Right forelimb (tissue), 1 donor: ENCODE results near the gene BRPF3.
"Not testable (repeated sequence)": the region's sequence is repeated elsewhere in the genome, so short reads cannot be mapped to it uniquely, and the experiment has no call there.

Source experiments
- DNase-seq: peaks from one replicate; pipeline ENCODE4 v3.0.0-alpha.2; 2018

BRPF3 gene

DNA sequence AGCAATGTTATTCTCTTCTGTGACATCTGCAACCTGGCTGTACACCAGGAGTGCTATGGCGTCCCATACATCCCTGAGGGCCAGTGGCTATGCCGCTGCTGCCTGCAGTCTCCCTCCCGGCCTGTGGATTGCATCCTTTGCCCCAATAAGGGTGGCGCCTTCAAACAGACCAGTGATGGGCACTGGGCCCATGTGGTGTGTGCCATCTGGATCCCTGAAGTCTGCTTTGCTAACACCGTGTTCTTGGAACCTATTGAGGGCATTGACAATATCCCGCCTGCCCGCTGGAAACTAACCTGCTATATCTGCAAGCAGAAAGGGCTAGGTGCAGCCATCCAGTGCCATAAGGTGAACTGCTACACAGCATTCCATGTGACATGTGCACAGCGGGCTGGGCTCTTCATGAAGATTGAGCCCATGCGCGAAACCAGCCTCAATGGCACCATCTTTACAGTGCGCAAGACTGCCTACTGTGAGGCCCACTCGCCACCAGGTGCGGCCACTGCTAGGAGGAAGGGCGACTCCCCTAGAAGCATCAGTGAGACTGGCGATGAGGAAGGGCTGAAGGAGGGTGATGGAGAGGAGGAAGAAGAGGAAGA is 4.6 kb downstream of the BRPF3 start:
- no peak for DNase-seq

DNA sequence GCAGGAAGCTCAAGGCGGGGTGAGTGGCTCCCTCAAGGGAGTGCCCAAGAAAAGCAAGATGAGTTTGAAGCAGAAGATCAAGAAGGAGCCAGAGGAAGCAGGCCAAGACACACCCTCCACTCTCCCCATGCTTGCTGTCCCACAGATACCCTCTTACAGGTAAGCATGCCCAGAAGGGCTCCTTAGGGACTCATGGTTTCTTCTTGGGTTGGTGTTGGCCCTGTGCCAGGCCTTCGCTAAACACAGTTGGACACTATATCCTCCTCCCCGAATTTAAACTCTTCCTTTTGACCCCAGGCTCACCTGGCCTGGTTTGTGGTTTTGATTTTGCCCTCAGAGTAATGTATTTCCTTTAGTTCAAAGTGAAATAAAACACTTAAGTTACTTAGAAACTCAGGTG is 5.1 kb downstream of the BRPF3 start:
- DNase-seq, result no peak

DNA sequence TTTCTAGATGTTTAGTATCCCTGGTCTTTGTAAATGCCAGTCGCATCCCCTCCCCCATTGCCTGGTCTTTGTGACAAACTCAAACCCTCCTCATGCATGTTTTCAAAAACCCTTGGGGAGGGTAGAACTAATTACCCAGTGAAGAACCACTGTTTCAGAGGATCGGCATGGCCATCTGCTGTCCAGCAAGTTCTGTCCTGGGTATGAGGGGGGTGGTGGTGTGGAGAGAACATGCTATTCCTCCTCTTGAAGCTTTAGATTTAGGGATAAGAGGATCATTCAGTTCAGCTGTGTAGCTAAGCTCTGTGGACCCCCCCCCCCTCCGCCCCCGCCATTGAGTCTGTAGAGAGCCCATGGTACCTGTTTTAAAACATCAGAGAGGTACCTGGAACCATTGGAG is 5.6 kb downstream of the BRPF3 start:
- no peak for DNase-seq

DNA sequence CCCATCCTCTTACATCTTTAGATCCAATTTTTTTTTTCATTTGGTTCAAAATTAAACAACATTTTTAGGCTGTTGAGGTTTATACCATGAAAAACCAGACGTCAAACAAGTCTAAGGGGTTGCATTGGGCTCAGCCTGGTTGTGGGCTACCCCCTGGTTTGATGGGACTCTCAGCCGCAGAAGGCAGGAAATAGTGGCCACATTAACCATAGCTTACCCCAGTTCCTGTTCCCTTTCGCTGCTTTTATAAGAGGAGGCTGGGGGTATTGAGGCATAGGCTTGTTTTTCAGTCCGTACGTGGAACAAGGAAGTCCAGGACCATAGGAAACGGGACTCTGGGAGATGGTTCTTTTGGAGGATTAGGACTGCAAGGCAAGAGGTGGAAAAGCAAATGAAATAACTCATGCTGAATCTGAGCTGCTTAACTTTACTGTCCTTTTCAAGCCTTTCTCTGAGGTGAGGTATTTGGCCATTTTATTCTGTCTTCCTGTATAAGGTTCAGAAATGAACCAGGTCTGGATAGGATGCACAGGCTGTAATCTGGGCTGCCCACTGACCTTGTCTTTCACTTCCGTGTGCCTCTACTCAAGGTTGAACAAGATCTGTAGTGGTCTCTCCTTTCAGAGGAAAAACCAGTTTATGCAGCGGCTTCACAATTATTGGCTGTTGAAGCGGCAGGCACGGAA is 7.7 kb downstream of the BRPF3 start:
- no peak for DNase-seq

DNA sequence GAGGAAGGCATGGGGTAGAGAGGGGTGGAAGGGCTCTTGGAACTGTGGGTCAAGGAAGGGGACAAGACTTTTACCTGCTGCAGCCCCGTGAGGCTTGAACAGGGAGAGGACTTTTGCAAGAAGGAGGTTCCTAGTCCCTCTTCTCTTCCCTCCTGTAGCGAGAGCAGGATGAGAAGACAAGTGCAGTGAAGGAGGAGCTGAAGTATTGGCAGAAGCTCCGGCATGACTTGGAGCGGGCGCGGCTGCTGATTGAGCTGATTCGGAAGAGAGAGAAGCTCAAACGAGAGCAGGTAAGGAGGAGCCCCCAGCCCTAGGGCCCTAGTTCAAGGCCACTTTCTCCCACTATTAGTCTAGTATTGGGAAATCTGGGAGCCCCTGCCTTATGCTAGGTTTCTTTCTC is 10.6 kb downstream of the BRPF3 start:
- DNase-seq, result no peak

DNA sequence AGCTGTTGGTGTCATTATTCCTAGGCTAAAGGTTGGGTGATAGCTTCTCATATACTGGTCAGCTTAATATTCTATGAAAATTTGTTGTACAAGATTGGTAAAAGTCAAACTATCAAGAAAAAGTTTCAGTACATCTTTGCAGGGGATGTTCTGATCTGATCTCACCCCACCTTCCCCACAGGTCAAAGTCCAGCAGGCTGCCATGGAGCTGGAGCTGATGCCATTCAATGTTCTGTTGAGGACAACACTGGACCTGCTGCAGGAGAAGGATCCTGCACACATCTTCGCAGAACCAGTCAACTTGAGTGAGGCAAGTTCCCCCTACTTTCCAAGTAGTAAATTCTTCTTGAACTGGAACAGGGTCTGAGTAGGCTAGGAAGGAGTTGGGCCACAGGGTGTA is 13.1 kb downstream of the BRPF3 start:
- DNase-seq, result no peak

DNA sequence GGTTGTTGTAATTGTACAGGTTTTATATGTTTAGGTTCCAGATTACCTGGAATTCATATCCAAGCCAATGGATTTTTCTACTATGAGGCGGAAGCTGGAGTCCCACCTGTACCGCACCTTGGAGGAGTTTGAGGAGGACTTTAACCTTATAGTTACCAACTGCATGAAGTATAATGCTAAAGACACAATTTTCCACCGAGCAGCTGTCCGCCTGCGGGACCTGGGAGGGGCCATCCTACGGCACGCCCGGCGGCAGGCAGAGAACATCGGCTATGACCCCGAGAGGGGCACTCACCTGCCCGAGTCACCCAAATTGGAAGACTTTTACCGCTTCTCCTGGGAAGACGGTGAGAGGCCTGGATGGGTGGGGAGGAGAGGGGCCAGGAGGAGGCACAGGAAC is 13.6 kb downstream of the BRPF3 start:
- DNase-seq, result no peak

DNA sequence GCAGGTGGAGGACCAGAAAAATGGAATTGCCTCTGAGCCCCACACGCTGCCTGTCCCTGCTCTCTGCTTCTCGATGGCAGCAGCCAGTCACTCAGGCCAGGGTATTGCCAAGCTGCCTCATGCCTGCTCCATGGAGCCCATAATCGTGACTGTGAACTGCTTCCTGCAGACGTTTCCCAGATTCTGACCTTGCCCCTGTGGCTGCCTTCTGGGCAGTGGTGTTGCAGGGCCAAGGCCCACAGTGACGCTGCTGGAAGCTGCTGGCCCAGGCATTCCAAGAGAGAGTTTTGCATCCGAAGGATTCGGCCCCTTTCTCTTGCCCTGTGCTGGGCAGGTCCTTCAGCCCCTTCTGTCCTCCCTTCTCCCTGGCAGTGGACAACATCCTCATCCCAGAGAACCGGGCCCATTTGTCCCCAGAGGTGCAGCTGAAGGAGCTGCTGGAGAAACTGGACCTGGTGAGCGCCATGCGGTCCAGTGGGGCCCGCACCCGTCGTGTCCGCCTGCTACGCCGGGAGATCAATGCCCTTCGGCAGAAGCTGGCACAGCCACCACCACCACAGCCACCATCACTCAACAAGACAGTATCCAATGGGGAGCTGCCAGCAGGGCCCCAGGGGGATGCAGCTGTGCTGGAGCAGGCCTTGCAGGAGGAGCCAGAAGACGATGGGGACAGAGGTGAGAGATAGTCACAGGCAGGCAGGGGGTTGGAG is 14.5 kb downstream of the BRPF3 start:
- no peak for DNase-seq

DNA sequence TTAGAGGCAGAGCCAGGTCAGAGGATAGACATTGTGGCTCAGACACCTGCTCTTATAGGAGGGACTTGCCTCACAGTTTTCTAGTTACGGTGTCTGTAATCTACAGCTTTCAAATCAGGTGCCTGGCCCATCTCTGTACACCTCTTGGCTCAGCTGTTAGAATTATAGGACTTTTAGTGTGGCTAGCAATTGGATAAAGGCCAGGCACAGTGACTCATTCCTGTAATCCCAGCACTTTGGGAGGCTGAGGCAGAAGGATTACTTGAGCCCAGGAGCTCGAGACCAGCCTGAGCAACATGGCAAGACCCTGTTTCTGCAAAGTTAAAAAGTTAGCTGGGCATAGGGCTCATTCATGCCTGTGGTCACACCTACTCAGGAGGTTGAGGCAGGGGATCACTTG is 20.0 kb downstream of the BRPF3 start:
- no peak for DNase-seq

DNA sequence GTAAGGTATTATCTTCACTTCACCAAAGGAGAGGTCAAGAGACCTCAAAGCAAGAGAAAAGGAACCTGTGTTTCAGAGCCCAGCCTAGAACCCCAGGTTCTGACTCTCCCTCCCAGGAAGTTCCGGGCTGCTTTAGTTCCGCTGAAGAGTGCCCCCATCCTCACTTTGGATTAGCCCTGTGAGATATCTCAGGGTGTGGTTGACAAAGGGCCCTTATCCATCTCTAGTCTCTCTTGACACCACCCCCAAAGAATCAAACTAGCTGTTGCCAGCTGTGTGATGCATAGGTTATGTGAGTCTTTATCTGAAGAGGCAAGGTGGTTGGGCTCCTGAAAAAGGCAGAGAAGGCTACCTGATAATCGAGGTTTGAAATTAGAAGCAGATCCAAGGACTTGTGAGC is 20.6 kb downstream of the BRPF3 start:
- DNase-seq, result no peak

DNA sequence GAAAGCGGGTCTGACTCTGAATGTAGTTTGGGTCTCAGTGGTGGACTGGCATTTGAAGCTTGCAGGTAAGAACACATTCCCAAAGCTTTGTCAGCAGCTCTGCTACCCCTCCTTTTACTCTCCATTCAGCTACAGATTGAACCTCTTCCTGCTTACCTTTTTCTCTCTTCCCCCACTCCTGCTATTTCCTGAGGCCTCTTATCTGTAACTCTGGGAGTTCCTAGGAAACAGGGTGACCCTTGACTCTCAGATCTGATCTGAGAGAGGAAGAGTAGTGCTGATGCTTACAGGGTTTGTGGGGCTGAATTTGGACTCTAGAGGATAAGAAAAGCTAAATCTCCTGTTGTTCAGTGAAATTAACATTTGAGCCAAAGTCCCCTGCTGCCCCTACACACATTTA is 21.4 kb downstream of the BRPF3 start:
- no peak for DNase-seq

DNA sequence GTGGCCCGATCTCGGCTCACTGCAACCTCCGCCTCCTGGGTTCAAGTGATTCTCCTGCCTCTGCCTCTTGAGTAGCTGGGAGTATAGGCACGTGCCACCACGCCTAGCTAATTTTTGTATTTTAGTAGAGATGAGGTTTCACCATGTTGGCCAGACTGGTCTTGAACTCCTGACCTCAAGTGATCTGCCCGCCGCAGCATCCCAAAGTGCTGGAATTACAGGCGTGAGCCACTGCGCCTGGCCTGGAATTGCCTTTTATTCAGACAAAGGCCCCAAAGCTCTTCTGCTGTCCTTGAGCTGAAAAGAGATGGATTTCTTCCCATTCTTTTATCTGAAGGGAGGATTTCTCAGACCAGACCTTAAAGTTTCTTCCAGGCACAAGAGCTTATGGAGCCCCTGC is 22.0 kb downstream of the BRPF3 start:
- not testable (repeated sequence) for DNase-seq

DNA sequence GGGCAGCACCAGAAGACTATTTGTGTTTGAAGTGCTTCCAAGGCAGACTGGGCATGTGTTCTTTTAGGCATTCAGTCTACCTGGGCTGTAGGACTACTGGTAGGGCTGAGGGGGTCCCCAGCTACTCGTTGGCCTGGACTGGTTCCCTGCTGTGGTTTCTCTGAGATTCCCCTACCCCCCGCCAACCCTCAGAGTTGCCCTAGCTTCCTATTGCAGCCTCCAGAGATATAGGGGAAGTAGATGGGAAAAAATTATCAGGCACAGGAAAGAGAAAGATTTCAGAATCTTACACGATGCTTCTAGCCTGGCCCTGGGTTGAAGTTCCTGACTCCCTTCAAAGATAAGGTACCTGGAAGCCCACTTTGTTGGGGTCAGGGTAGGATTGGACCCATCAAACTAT is 22.5 kb downstream of the BRPF3 start:
- DNase-seq, result no peak

DNA sequence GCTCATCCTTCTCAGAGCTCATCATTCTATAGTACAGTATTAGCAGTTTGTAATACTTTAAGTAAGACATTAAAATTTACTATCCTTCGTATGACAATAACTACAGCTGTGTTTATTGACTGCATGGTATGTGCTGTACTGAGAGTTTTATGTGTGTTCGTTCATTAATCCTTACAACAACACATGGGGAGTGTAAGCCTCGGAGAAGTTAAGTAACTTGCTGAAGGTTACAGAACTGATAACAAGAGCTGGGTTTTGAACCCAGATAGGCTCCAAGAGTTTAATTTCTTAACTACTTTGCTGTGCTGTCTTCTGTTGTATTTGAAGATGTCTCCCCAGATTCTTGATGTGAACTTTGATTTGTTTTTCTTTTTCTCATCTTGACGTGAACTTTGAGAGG is 23.7 kb downstream of the BRPF3 start:
- DNase-seq, result no peak

DNA sequence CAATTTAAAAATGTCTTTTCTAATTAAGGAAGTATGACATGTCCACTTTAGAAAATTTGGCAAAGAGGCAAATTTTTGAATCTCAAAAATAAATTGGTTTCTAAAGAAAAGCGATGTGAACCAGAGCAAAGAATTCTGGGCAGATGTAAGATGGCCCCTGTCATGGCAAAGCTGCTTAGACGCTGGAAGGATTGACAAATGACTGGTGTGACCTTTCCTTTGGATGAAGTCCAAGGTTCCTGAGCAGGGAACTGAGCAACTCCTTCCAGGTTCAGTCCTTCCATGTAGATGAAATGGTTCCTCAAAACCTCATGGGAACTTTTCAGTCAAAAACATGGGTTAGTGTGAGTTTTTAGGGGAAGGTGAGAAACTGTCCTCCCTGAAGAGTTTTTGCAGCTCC is 25.1 kb downstream of the BRPF3 start:
- no peak for DNase-seq

DNA sequence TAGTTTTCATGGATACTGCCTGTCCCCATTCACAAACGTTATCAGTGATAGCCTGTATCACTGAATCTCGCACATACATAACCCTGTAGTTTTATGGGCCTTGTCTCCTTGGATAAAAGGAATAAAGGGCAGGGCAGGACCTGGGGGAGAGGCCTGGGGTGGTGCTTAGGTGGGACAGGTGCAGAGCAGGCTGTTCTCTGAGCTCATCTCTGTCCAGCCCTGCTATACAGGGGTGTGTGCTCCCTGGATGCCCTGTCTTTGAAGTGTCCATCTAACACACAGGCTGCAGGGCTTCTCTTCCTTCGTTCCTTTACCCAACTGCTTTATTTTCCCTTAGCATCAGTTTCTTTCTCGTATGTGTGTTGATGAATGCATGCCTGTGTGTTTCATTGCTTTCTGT is 26.4 kb downstream of the BRPF3 start:
- no peak for DNase-seq

DNA sequence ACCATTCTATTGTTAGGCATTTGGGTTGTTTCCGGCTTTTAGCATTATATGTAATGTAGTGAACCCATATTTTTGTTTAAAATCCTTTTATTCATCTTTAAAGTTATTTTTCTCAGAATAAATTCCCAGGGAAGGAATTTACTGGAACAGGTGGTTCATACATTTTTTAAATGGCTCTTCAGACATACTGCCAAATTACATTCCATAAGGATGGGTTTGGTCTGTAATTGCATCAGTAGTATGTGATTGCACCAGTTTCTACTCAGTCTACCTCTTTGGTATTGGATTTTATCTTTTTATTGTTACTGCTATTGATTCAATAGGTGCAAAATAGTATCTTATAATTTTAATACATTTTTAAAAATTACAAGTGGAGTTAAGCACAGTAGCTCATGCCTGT is 27.2 kb downstream of the BRPF3 start:
- no peak for DNase-seq

DNA sequence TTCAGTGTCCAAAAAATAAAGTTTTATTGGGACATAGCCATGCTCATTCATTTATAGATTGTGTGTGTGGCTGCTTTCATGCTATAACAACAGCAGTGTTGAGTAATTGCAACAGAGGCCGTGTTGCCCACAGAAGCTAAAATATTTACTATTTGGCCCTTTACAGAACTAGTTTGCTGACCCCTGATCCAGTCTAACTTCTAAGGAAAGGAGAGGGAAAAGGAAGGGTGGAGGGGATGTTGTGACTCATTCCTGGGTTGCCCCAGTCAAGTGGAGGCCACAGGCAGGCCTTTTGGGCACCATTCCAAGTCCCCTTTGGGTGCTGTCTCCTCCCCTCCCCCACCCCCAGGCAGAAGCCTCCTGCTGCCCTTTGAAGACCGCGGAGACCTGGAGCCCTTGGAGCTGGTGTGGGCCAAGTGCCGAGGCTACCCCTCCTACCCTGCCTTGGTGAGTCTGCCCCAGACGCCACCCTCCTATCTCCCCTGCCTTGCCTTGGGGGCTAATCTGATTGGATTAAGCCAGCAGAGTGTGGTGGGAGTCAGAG is 28.4 kb downstream of the BRPF3 start:
- DNase-seq, result no peak

DNA sequence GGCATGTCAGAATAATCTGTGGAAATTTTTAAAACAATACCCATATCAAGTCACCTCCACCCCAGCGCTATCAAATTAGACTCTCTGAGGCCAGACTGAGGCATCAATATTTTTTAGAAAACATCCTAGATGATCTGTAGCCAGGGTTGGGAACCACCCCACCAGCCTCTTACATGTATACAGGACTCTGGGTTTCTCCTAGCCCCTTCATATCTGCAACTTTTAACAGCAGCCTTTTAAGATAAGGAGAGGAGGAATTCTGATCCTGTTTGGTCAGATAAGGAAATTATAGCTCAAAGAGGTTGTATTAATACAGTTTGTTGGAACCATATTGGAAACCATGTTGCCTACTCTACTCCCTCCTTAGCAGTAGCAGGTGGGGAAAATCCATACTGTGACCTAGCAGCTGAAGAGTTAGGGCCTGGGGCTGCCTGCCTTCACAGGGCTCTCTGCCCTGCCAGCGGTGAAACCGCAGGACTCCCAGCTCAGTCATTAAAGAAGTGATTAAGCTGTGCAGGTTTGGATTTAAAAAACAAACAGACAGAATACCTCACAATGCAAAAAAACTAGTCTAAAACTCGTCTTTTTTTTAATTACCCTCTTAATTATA is 30.0 kb downstream of the BRPF3 start:
- DNase-seq, result no peak

DNA sequence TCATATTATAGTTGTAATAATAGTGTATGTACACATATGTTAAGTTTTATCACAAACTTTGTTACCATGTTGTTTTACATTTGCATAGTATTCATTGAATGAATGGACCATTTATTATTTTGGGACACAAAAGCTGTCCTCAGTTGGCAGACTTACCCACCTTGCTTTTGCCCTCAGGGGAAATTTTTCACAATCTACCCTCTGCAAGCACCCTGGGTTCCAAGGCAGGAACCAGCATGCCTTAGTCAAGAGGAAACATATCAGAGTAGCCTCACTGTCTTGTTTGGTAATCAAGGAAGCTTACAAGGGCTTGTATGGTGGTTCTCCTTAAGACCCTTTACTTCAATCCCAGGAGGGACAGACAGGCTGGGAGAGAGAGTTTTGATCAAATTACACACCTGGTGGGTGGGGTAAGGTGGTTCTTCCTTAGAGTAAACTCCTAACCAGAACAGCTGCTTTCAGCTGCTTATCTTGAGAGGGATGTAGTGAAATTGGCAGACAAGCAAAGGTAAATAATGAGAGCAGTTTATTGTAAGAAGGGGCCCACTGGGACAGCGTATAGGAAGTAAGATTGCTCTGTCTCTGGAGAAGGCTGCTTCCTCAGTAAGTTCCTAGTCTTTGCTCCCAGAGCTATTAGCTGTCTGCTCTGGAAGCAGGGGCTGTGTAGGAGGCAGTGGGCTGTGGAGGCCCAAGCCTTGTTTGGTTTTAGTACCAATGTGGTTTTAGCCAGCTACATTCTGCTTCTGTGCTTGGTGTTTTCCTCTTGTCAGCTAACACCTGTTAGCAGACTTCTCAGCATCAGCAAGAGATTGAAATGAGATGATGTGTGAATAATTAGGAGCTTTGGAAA is 31.1 kb downstream of the BRPF3 start:
- DNase-seq, result no peak

DNA sequence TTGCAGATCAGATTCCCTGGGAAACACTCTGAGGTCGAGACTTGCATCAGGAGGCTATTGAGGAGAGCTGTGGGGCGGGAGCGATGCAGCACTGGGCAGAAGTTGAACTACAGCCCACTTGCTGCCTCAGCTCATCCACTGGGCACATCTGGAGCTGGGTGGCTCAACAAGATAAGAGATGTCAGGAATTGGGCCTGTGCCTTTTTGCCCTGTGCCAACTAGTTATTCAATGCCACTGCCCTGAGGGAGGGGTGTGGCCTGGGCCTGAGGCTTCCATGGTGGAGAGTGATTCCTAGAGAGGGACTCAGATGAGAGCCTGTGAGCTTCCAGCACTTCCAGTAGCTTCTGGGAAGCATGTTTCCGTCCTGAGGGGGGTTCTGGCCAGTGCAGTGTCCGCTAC is 32.7 kb downstream of the BRPF3 start:
- DNase-seq, result no peak

DNA sequence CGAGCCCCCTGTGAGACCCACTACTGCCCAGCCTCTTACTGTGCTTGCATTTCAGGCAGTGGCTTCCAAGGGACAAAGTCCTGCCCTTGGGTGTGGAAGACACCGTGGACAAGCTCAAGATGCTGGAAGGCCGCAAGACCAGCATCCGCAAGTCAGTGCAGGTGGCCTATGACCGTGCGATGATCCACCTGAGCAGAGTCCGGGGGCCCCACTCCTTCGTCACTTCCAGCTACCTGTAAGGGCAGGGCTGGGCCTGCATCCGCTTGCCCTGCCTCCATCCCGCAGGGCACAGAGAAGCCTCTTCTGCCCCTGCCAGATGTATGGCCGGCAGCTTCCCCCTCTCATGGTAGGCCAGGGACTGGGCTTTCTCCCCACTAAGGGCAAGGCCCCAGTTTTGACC is 33.8 kb downstream of the BRPF3 start:
- no peak for DNase-seq

DNA sequence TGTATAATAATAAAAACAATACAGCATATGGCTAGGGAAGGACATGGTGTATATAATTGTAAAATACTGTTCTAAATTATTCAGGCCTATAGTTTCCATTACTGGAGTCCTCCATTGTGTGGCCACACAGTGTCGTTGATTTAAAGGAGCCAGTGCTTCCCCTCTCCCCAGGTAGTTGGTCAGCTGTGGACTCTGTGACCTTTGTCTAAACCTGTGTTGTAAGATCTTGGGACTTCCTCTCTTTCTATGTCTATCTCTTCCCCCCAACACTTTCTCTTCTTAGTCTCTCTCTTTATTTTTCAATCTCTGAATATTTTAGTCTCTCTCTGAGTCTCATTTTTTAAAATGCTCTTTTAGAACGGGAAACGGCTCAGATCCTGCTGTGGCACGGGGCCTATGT is 35.6 kb downstream of the BRPF3 start:
- no peak for DNase-seq
